Keratinocyte (primary cell): Measurements from ENCODE around the gene OTUD5. TPM values are rescaled to one million over a fixed set of nuclear protein-coding genes. Genes with fewer than 3 reads are reported as not detected.

Experiments
- DNase-seq: peaks from one replicate; pipeline ENCODE4 v3.0.0-alpha.2; 2011; ENCODE audit warnings: low read depth, missing footprints, low spot score
- FAIRE-seq: peaks from 2 replicates; lab custom pipeline; 2011; peaks lifted over from hg19 to GRCh38; lab: Jason Lieb, UNC
- H2AFZ ChIP-seq: 2 replicates; pipeline ENCODE4 v1.6.0; 2012; ENCODE audit warnings: low read length, control low read depth, inconsistent platforms; ENCODE audit not compliant: control insufficient read depth
- H3K27ac ChIP-seq: 2 replicates; pipeline ENCODE4 v1.5.1; 2011; ENCODE audit warnings: low read length; ENCODE audit not compliant: control insufficient read depth, insufficient read depth
- H3K27me3 ChIP-seq: 3 replicates; pipeline ENCODE4 v1.6.0; 2011; ENCODE audit warnings: low read length; ENCODE audit not compliant: control insufficient read depth, insufficient read depth; ENCODE audit errors: extremely low read depth
- H3K36me3 ChIP-seq, 2 experiments: 2 replicates in 1 of 2; 3 replicates in 1 of 2; pipeline ENCODE4 v1.5.1; 2011; ENCODE audit warnings: low read length in 2 of 2, mild to moderate bottlenecking in 1 of 2; ENCODE audit not compliant: control insufficient read depth in 2 of 2, insufficient read depth in 2 of 2; ENCODE audit errors: extremely low read depth in 1 of 2
- H3K4me1 ChIP-seq: 3 replicates; pipeline ENCODE4 v1.5.1; 2011; ENCODE audit warnings: low read length; ENCODE audit not compliant: control insufficient read depth, insufficient read depth; ENCODE audit errors: extremely low read depth
- H3K4me2 ChIP-seq: 3 replicates; pipeline ENCODE4 v1.6.0; 2011; ENCODE audit warnings: low read depth, low read length; ENCODE audit not compliant: control insufficient read depth, insufficient read depth; ENCODE audit errors: extremely low read depth
- H3K4me3 ChIP-seq, 3 experiments: fragments of 200-600 bp in 1 of 3; sonication (generic) in 1 of 3; 2 replicates in 2 of 3; 3 replicates in 1 of 3; pipeline ENCODE4 v1.5.1; 2011 to 2016; ENCODE audit warnings: low read length in 3 of 3, mild to moderate bottlenecking in 3 of 3, control low read depth in 2 of 3, inconsistent platforms in 1 of 3, low read depth in 1 of 3, mixed read lengths in 1 of 3, mixed run types in 1 of 3, moderate library complexity in 1 of 3; ENCODE audit not compliant: control insufficient read depth in 2 of 3, insufficient read depth in 2 of 3; ENCODE audit errors: extremely low read depth in 1 of 3
- H3K79me2 ChIP-seq: 2 replicates; pipeline ENCODE4 v1.6.0; 2012; ENCODE audit warnings: low read length; ENCODE audit not compliant: control insufficient read depth, insufficient read depth
- H3K9ac ChIP-seq: 3 replicates; pipeline ENCODE4 v1.6.0; 2011; ENCODE audit warnings: low read length; ENCODE audit not compliant: control insufficient read depth, insufficient read depth; ENCODE audit errors: extremely low read depth
- H3K9me1 ChIP-seq: 3 replicates; pipeline ENCODE4 v1.6.0; 2011; ENCODE audit warnings: low read length; ENCODE audit not compliant: control insufficient read depth, insufficient read depth; ENCODE audit errors: extremely low read depth
- H3K9me3 ChIP-seq: 2 replicates; pipeline ENCODE4 v1.5.1; 2012; ENCODE audit warnings: low read depth, low read length; ENCODE audit not compliant: control insufficient read depth
- H4K20me1 ChIP-seq: 3 replicates; pipeline ENCODE4 v1.6.0; 2011; ENCODE audit warnings: low read length; ENCODE audit not compliant: control insufficient read depth, insufficient read depth; ENCODE audit errors: extremely low read depth
- EZH2 ChIP-seq: IDR thresholded peaks from one replicate; pipeline ENCODE4 v1.6.1; 2012; ENCODE audit warnings: inconsistent platforms, mild to moderate bottlenecking, low read length, moderate library complexity
- dilution Hi-C: fragments of 300-500 bp; cut with MboI; formaldehyde crosslinking; loops from one replicate; pipeline ENCODE4 v1.7.0; 2020; ENCODE audit warnings: low sequenced_read_pairs; ENCODE audit not compliant: extremely low pct_ligation_motif_present
- polyA plus RNA-seq, 5 experiments: library from polyadenylated mRNA; depleted of rRNA in 3 of 5; stranded (reverse) in 3 of 5; stranded (forward) in 1 of 5; unstranded in 1 of 5; fragments of >200 nt; gene quantifications; 1 replicate in 1 of 5; 2 replicates in 3 of 5; 3 replicates in 1 of 5; pipeline versions ENCODE4 v1.2.1 to v1.2.3, GENCODE V29; 2011 to 2012; ENCODE audit warnings: missing spikeins in 2 of 5, low read depth in 1 of 5, low replicate concordance in 1 of 5
- TF ChIP-seq, protein P1 (sequence below), 3 experiments: IDR thresholded peaks in 1 of 3; conservative IDR thresholded peaks in 1 of 3; optimal IDR thresholded peaks in 1 of 3; 2 replicates in 2 of 3; 3 replicates in 1 of 3; pipeline versions ENCODE3 to v1.5.1; 2011; ENCODE audit warnings: low read length in 3 of 3, mild to moderate bottlenecking in 3 of 3, moderate library complexity in 2 of 3, control low read depth in 1 of 3, inconsistent platforms in 1 of 3; ENCODE audit not compliant: insufficient read depth in 2 of 3; ENCODE audit errors: extremely low read depth in 1 of 3

The OTUD5 gene
- polyA plus RNA-seq, 1 donor (not counting 4 experiments of a cell fraction or from before 2014, with no cell fraction given), result 40.3 TPM

DNA sequence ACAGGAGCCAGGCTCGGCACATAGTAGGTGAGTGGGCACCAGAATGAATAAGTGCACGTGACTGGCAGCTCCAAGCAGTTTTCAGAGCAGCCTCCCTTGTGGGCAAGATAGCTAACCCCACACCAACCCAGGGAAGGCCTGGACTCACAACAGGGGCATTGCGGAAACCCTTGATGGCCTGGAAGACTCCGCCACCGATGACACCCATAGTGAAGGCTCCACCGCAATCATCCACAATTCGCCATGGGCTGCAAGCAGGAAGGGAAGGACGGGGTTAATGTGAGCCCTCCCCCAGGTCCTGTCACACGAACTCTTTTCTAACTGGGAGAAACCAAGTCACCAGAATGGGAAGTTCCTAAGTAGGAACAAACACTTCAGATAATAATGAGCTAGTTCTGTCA is 60.8 kb downstream of the OTUD5 start:
- Histone ChIP-seq H3K27me3 (no peaks in the 10 kb centered on the region), H4K20me1 (no peaks in the 10 kb centered on the region), H3K4me2 (peak overlapping the region; percentile 58), H3K36me3 (peaks cover 0 to 3% of the 10 kb centered on the region in 2 experiments), H3K79me2 (peaks cover 19% of the 10 kb centered on the region), H3K27ac (peak overlapping the region; percentile 92), H2AFZ (no peak overlapping the region), H3K9me3 (no peaks in the 10 kb centered on the region), H3K4me1 (peaks cover 9% of the 10 kb centered on the region), H3K9ac (peak overlapping the region; percentile 91), H3K9me1 (no peaks in the 10 kb centered on the region), H3K4me3 (peak overlapping the region; percentile 62 to 86 (median 76))
- dilution Hi-C loops, result no loop called here
- no peak for TF ChIP-seq EZH2
- TF ChIP-seq, protein P1, sequence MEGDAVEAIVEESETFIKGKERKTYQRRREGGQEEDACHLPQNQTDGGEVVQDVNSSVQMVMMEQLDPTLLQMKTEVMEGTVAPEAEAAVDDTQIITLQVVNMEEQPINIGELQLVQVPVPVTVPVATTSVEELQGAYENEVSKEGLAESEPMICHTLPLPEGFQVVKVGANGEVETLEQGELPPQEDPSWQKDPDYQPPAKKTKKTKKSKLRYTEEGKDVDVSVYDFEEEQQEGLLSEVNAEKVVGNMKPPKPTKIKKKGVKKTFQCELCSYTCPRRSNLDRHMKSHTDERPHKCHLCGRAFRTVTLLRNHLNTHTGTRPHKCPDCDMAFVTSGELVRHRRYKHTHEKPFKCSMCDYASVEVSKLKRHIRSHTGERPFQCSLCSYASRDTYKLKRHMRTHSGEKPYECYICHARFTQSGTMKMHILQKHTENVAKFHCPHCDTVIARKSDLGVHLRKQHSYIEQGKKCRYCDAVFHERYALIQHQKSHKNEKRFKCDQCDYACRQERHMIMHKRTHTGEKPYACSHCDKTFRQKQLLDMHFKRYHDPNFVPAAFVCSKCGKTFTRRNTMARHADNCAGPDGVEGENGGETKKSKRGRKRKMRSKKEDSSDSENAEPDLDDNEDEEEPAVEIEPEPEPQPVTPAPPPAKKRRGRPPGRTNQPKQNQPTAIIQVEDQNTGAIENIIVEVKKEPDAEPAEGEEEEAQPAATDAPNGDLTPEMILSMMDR (optimal IDR thresholded peaks at IDR 0.05 in 1 of 3, IDR thresholded peaks at IDR 0.05 in 1 of 3, conservative IDR thresholded peaks at IDR 0.05 in 1 of 3; ENCODE audit: extremely low read depth in 1 of 3, insufficient read depth in 2 of 3, low read length in 3 of 3), result no peak
- FAIRE-seq, result no peak
- no peak for DNase-seq

DNA sequence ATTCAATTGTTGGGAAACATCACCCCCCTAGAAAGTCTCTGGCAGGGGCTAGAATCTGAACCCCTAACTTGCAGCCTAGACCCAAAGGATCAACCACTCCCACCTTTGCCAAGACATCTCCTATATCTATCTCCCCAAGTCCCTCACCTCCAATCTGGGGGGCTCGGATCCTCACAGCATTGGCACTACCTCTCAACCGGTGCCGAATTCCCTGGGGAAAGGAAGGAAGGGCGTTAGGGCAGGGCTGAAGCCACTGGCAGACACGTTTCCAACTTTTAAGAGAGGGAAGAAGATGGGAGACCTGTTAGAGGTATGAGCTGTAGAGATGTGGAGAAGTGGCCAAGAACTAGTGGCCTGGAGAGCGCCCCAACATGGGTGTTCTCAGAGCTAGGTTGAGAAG is 62.5 kb downstream of the OTUD5 start:
- Histone ChIP-seq H3K36me3 (no peaks in the 10 kb centered on the region), H3K27ac (no peak overlapping the region), H3K79me2 (peaks cover 17% of the 10 kb centered on the region), H3K9ac (no peak overlapping the region), H3K4me1 (peaks cover 9% of the 10 kb centered on the region), H3K9me1 (no peaks in the 10 kb centered on the region), H4K20me1 (no peaks in the 10 kb centered on the region), H2AFZ (no peak overlapping the region), H3K9me3 (no peaks in the 10 kb centered on the region), H3K27me3 (no peaks in the 10 kb centered on the region), H3K4me2 (no peak overlapping the region), H3K4me3 (no peak overlapping the region)
- no peak for DNase-seq
- TF ChIP-seq EZH2, result no peak
- TF ChIP-seq, protein P1 (optimal IDR thresholded peaks at IDR 0.05 in 1 of 3, IDR thresholded peaks at IDR 0.05 in 1 of 3, conservative IDR thresholded peaks at IDR 0.05 in 1 of 3; ENCODE audit: extremely low read depth in 1 of 3, insufficient read depth in 2 of 3, low read length in 3 of 3), result no peak
- no peak for FAIRE-seq
- dilution Hi-C loops, result no loop called here
